ENCODE results near the gene SLC34A1.

The SLC34A1 gene

DNA sequence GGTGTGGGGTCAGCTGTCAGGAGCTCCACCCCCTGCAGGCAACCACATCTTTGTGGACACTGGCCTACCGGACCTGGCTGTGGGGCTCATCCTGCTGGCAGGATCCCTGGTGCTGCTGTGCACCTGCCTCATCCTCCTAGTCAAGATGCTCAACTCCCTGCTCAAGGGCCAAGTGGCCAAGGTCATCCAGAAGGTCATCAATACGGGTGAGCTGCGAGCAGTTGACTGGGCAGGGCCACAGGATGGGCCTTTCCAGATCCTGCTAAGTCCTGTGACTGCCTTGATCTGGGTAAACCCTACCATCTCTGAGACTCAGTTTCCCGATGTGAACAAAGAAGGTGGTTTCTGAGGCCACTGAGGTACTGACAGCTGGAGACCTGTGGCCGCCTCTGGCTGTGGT lies 9.8 kb downstream of the SLC34A1 start:
- Histone ChIP-seq H3K4me2 (ENCODE audit: low read depth, low read length, poor library complexity, severe bottlenecking) (no peak overlapping the region), H3K27ac (ENCODE audit: low read depth, low read length) (no peak overlapping the region), H2AFZ (ENCODE audit: low read depth, low read length, severe bottlenecking) (no peak overlapping the region), H4K20me1 (ENCODE audit: low read depth, low read length) (no peaks in the 10 kb centered on the region), H3K36me3 (ENCODE audit: low read length) (no peaks in the 10 kb centered on the region), H3K9me2 (replicated peaks; ENCODE audit: insufficient read depth, low read length) (no peaks in the 10 kb centered on the region), H3F3A (ENCODE audit: insufficient read depth) (0 out of 2 replicates have a peak, but pooled peaks cover 3% of the 10 kb centered on the region), H3K9me3 (ENCODE audit: insufficient read depth, low read length) (no peaks in the 10 kb centered on the region), H3K79me2 (ENCODE audit: insufficient read depth, low read length) (no peaks in the 10 kb centered on the region), H3K4me3 (ENCODE audit: insufficient read depth, low read length, poor library complexity, severe bottlenecking) (no peak overlapping the region), H3K9ac (ENCODE audit: low read length) (no peak overlapping the region), H3K27me3 (ENCODE audit: low read length) (no peaks in the 10 kb centered on the region)
- no peak for TF ChIP-seq EZH2phosphoT487 (conservative IDR thresholded peaks at IDR 0.05; ENCODE audit: low read length)
- TF ChIP-seq, protein P1, sequence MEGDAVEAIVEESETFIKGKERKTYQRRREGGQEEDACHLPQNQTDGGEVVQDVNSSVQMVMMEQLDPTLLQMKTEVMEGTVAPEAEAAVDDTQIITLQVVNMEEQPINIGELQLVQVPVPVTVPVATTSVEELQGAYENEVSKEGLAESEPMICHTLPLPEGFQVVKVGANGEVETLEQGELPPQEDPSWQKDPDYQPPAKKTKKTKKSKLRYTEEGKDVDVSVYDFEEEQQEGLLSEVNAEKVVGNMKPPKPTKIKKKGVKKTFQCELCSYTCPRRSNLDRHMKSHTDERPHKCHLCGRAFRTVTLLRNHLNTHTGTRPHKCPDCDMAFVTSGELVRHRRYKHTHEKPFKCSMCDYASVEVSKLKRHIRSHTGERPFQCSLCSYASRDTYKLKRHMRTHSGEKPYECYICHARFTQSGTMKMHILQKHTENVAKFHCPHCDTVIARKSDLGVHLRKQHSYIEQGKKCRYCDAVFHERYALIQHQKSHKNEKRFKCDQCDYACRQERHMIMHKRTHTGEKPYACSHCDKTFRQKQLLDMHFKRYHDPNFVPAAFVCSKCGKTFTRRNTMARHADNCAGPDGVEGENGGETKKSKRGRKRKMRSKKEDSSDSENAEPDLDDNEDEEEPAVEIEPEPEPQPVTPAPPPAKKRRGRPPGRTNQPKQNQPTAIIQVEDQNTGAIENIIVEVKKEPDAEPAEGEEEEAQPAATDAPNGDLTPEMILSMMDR (IDR thresholded peaks at IDR 0.05; ENCODE audit: insufficient read depth, low read length, poor library complexity, severe bottlenecking): no peak

DNA sequence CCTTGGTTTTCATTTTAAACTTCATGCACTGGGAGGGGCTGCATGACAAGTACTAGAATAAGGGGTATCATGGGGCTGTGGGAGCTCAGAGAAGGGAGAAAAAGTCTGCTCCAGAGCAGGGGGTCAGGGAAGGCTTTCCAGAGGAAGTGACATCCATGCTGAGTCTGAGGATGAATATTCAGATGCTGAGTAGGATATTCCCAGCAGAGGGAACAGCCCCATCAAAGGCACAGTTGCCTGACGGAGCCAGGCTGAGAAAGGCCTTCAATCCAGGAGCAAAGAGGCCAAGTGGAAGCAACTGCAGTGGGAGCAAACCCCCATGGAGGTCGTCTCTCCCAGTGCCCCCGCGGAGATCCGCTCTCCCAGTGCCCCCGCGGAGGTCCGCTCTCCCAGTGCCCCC lies 11.8 kb downstream of the SLC34A1 start:
- Histone ChIP-seq H3K4me2 (ENCODE audit: low read depth, low read length, poor library complexity, severe bottlenecking) (no peak overlapping the region), H3F3A (ENCODE audit: insufficient read depth) (no peaks in the 10 kb centered on the region), H4K20me1 (ENCODE audit: low read depth, low read length) (no peaks in the 10 kb centered on the region), H3K9me3 (ENCODE audit: insufficient read depth, low read length) (no peaks in the 10 kb centered on the region), H3K9me2 (replicated peaks; ENCODE audit: insufficient read depth, low read length) (no peaks in the 10 kb centered on the region), H3K79me2 (ENCODE audit: insufficient read depth, low read length) (no peaks in the 10 kb centered on the region), H3K27me3 (ENCODE audit: low read length) (no peaks in the 10 kb centered on the region), H3K36me3 (ENCODE audit: low read length) (no peaks in the 10 kb centered on the region), H3K27ac (ENCODE audit: low read depth, low read length) (no peak overlapping the region), H2AFZ (ENCODE audit: low read depth, low read length, severe bottlenecking) (no peak overlapping the region), H3K4me3 (ENCODE audit: insufficient read depth, low read length, poor library complexity, severe bottlenecking) (no peak overlapping the region), H3K9ac (ENCODE audit: low read length) (no peak overlapping the region)
- TF ChIP-seq EZH2phosphoT487 (conservative IDR thresholded peaks at IDR 0.05; ENCODE audit: low read length): no peak
- TF ChIP-seq, protein P1 (IDR thresholded peaks at IDR 0.05; ENCODE audit: insufficient read depth, low read length, poor library complexity, severe bottlenecking): no peak

DNA sequence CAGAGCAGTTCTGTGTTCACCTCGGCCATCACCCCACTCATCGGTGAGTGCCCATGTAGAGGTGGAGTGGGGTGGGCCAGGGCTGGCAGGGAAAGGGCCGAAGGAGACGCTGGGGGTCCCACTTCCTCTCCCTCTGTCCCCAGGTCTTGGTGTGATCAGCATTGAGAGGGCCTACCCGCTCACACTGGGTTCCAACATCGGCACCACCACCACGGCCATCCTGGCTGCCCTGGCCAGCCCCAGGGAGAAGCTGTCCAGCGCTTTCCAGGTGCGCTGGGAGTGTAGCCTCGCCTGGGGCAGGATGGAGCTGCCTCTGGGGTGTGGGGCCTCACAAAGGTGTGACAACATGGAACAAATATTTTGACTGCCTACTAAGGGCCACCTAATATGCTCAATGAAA lies 12.6 kb downstream of the SLC34A1 start:
- H3K4me2 ChIP-seq (ENCODE audit: low read depth, low read length, poor library complexity, severe bottlenecking): no peak overlapping the region
- no peak overlapping the region for H3K4me3 ChIP-seq (ENCODE audit: insufficient read depth, low read length, poor library complexity, severe bottlenecking)
- no peaks in the 10 kb centered on the region for H3F3A ChIP-seq (ENCODE audit: insufficient read depth)
- H3K9ac ChIP-seq (ENCODE audit: low read length): no peak overlapping the region
- TF ChIP-seq, protein P1 (IDR thresholded peaks at IDR 0.05; ENCODE audit: insufficient read depth, low read length, poor library complexity, severe bottlenecking): no peak
- TF ChIP-seq EZH2phosphoT487 (conservative IDR thresholded peaks at IDR 0.05; ENCODE audit: low read length): no peak
- no peaks in the 10 kb centered on the region for H3K79me2 ChIP-seq (ENCODE audit: insufficient read depth, low read length)
- no peak overlapping the region for H2AFZ ChIP-seq (ENCODE audit: low read depth, low read length, severe bottlenecking)
- H3K27me3 ChIP-seq (ENCODE audit: low read length): no peaks in the 10 kb centered on the region
- no peaks in the 10 kb centered on the region for H3K9me2 ChIP-seq (replicated peaks; ENCODE audit: insufficient read depth, low read length)
- no peak overlapping the region for H3K27ac ChIP-seq (ENCODE audit: low read depth, low read length)
- H3K9me3 ChIP-seq (ENCODE audit: insufficient read depth, low read length): no peaks in the 10 kb centered on the region
- H3K36me3 ChIP-seq (ENCODE audit: low read length): no peaks in the 10 kb centered on the region
- no peaks in the 10 kb centered on the region for H4K20me1 ChIP-seq (ENCODE audit: low read depth, low read length)

All from SU-DHL-6 (cell line).